GM23338 (cell line): ENCODE data around the gene CPXM1. TPM values are rescaled to one million over a fixed set of nuclear protein-coding genes. Genes with fewer than 3 reads are reported as not detected.

Experiments used
- ATAC-seq: fragments of 200-7000 bp; cut with Tn5 transposase; 3 replicates; pipeline ENCODE4 v1.9.1; 2020
- DNase-seq: peaks from one replicate; pipeline ENCODE4 v3.0.0-alpha.2; 2015; ENCODE audit warnings: low spot score
- H2AFZ ChIP-seq: fragments of 200-600 bp; sonication (generic); 2 replicates; pipeline ENCODE4 v1.8.0; 2016; ENCODE audit warnings: antibody characterized with exemption, mild to moderate bottlenecking, moderate library complexity
- H3F3A ChIP-seq: fragments of 200-600 bp; sonication (generic); replicated peaks from 2 replicates; pipeline ENCODE4 v1.8.0; 2017; ENCODE audit warnings: antibody characterized with exemption, mixed run types, low read depth
- H3K27ac ChIP-seq: fragments of 200-600 bp; sonication (generic); 2 replicates; pipeline ENCODE4 v1.6.1; 2016; ENCODE audit warnings: low read depth
- H3K27me3 ChIP-seq: fragments of 200-600 bp; sonication (generic); 2 replicates; pipeline ENCODE4 v1.8.0; 2016; ENCODE audit warnings: mild to moderate bottlenecking, mixed run types, moderate library complexity; ENCODE audit not compliant: insufficient read depth
- H3K36me3 ChIP-seq: fragments of 200-600 bp; sonication (generic); 2 replicates; pipeline ENCODE4 v1.8.0; 2016; ENCODE audit warnings: mild to moderate bottlenecking; ENCODE audit not compliant: insufficient read depth
- H3K4me1 ChIP-seq: fragments of 200-600 bp; sonication (generic); 2 replicates; pipeline ENCODE4 v1.8.0; 2016; ENCODE audit warnings: mild to moderate bottlenecking, moderate library complexity; ENCODE audit not compliant: insufficient read depth
- H3K4me2 ChIP-seq: fragments of 200-600 bp; sonication (generic); 2 replicates; pipeline ENCODE4 v1.7.1; 2017; ENCODE audit warnings: mixed run types
- H3K4me3 ChIP-seq: fragments of 200-600 bp; sonication (generic); 2 replicates; pipeline ENCODE4 v1.6.1; 2016; ENCODE audit warnings: mixed run types
- H3K79me2 ChIP-seq: fragments of 200-600 bp; sonication (generic); replicated peaks from 2 replicates; pipeline ENCODE4 v1.8.0; 2017; ENCODE audit warnings: mild to moderate bottlenecking; ENCODE audit not compliant: insufficient read depth
- H3K9me2 ChIP-seq: fragments of 200-600 bp; sonication (generic); 2 replicates; pipeline ENCODE4 v1.8.0; 2017; ENCODE audit not compliant: insufficient read depth
- H4K20me1 ChIP-seq: fragments of 200-600 bp; sonication (generic); replicated peaks from 2 replicates; pipeline ENCODE4 v1.8.0; 2017; ENCODE audit warnings: mild to moderate bottlenecking; ENCODE audit not compliant: insufficient read depth
- H3K27ac Mint-ChIP-seq: 2 replicates; pipeline ENCODE4 v1.8.0; 2020; ENCODE audit warnings: inconsistent platforms, mild to moderate bottlenecking, moderate library complexity, mixed read lengths
- H3K27me3 Mint-ChIP-seq: 3 replicates; pipeline ENCODE4 v1.8.0; 2022; ENCODE audit warnings: low read depth, mild to moderate bottlenecking, moderate library complexity, mixed read lengths, inconsistent platforms; ENCODE audit not compliant: insufficient read depth, poor library complexity
- H3K36me3 Mint-ChIP-seq: 3 replicates; pipeline ENCODE4 v1.8.0; 2021; ENCODE audit warnings: low read depth, mild to moderate bottlenecking, inconsistent platforms, moderate library complexity, mixed read lengths
- H3K4me1 Mint-ChIP-seq: 3 replicates; pipeline ENCODE4 v1.8.0; 2020; ENCODE audit warnings: mild to moderate bottlenecking, inconsistent platforms, mixed read lengths
- H3K4me3 Mint-ChIP-seq: 3 replicates; pipeline ENCODE4 v1.8.0; 2021; ENCODE audit warnings: moderate library complexity, mild to moderate bottlenecking, inconsistent platforms, mixed read lengths
- H3K9me3 Mint-ChIP-seq: 3 replicates; pipeline ENCODE4 v1.8.0; 2020; ENCODE audit warnings: moderate library complexity, mild to moderate bottlenecking, inconsistent platforms, mixed read lengths
- CREB1 ChIP-seq: fragments of 250-450 bp; sonication (Bioruptor Pico); IDR thresholded peaks from 2 replicates; pipeline ENCODE4 v1.5.0; 2020; ENCODE audit warnings: low read depth, mild to moderate bottlenecking, moderate library complexity
- CTCF ChIP-seq, 2 experiments: fragments of 200-600 bp in 1 of 2; sonication (generic) in 1 of 2; conservative IDR thresholded peaks; 2 replicates each; pipeline versions ENCODE4 v1.5.1 to v1.6.1; 2016 to 2017; ENCODE audit warnings: antibody characterized with exemption in 2 of 2, low read depth in 2 of 2, mild to moderate bottlenecking in 2 of 2, moderate library complexity in 1 of 2
- EZH2 ChIP-seq: fragments of 200-600 bp; sonication (generic); IDR thresholded peaks from one replicate; pipeline ENCODE4 v1.8.0; 2017; ENCODE audit warnings: antibody characterized with exemption, mild to moderate bottlenecking, low read depth; ENCODE audit not compliant: unreplicated experiment
- JUNB ChIP-seq: IDR thresholded peaks from one replicate; pipeline ENCODE4 v1.6.1; 2016; ENCODE audit warnings: antibody characterized with exemption; ENCODE audit not compliant: unreplicated experiment
- NANOG ChIP-seq: IDR thresholded peaks from 2 replicates; pipeline ENCODE4 v1.6.1; 2016; ENCODE audit warnings: antibody characterized with exemption, borderline replicate concordance
- POLR2AphosphoS5 ChIP-seq: IDR thresholded peaks from 2 replicates; pipeline ENCODE4 v1.6.1; 2016; ENCODE audit warnings: antibody characterized with exemption, low read depth
- STAT1 ChIP-seq: IDR thresholded peaks from one replicate; pipeline ENCODE4 v1.6.1; 2016; ENCODE audit warnings: antibody characterized with exemption; ENCODE audit not compliant: unreplicated experiment
- ZNF331 ChIP-seq: fragments of 250-450 bp; sonication (Bioruptor Pico); IDR thresholded peaks from 2 replicates; pipeline ENCODE4 v1.5.0; 2020; ENCODE audit warnings: low read depth, mild to moderate bottlenecking, moderate library complexity
- polyA plus RNA-seq: library from polyadenylated mRNA; unstranded; fragments of >200 nt; fragmentation: Nextera tagmentation; extraction: Ambion mirVana; gene quantifications from 2 replicates; pipeline ENCODE4 v1.2.1, GENCODE V29; 2016
- total RNA-seq: library from RNA; depleted of rRNA; stranded (reverse); fragments of >200 nt; shearing (Covaris generic); gene quantifications from 2 replicates; pipeline ENCODE4 v1.2.3, GENCODE V29; 2014
- TF ChIP-seq, protein P1 (sequence below): IDR thresholded peaks from one replicate; pipeline ENCODE4 v1.6.1; 2018; ENCODE audit warnings: antibody characterized with exemption; ENCODE audit not compliant: unreplicated experiment
- TF ChIP-seq, protein P2 (sequence below): IDR thresholded peaks from 2 replicates; pipeline ENCODE4 v1.6.1; 2016; ENCODE audit warnings: antibody characterized with exemption

The CPXM1 gene
- total and polyA plus RNA-seq, 2 experiments from 2014 or later = 17.0 to 29.3 TPM

DNA sequence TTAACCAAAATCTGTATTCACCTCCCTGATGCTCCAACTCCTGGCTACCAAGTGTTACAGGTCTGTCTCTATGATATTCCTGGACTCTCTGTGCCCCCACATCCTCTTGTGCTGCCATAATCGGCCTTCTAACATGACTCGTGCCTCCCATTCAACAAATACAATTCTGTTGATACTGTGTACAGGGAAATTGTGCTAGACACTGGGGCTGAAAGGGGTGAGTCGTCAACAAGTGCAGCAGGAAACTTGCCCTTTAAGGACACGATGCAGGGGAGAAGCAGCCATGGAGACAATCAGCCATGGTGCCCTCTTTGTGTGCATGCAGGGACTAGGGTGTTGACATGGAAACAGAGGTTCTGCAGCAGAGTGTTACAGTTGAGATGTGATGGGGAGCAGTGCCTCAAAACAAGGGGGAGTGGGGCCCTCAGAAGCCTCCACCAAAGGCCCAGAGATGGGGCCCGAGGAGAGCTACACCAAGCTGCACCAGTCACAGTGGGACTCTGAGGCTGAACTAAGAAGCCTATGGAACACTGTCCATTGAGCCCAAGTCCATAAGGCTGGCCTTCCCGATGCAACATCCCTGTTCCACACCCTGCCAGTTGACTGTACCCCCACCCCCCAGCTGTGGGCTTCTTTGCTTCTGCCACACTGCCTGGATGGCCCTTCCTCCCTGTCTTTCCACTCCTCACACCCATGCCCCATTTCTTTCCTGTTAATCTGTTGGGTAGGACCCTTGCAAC lies 37.0 kb upstream of the CPXM1 start (continued):
- TF ChIP-seq CREB1 (CRISPR knock-in tag) (no peak), EZH2 (no peak), NANOG (no peak), CTCF (conservative IDR thresholded peaks at IDR 0.05; ENCODE audit: low read depth in 2 of 2) (no peak)
- TF ChIP-seq, protein P1, sequence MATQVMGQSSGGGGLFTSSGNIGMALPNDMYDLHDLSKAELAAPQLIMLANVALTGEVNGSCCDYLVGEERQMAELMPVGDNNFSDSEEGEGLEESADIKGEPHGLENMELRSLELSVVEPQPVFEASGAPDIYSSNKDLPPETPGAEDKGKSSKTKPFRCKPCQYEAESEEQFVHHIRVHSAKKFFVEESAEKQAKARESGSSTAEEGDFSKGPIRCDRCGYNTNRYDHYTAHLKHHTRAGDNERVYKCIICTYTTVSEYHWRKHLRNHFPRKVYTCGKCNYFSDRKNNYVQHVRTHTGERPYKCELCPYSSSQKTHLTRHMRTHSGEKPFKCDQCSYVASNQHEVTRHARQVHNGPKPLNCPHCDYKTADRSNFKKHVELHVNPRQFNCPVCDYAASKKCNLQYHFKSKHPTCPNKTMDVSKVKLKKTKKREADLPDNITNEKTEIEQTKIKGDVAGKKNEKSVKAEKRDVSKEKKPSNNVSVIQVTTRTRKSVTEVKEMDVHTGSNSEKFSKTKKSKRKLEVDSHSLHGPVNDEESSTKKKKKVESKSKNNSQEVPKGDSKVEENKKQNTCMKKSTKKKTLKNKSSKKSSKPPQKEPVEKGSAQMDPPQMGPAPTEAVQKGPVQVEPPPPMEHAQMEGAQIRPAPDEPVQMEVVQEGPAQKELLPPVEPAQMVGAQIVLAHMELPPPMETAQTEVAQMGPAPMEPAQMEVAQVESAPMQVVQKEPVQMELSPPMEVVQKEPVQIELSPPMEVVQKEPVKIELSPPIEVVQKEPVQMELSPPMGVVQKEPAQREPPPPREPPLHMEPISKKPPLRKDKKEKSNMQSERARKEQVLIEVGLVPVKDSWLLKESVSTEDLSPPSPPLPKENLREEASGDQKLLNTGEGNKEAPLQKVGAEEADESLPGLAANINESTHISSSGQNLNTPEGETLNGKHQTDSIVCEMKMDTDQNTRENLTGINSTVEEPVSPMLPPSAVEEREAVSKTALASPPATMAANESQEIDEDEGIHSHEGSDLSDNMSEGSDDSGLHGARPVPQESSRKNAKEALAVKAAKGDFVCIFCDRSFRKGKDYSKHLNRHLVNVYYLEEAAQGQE = no peak

DNA sequence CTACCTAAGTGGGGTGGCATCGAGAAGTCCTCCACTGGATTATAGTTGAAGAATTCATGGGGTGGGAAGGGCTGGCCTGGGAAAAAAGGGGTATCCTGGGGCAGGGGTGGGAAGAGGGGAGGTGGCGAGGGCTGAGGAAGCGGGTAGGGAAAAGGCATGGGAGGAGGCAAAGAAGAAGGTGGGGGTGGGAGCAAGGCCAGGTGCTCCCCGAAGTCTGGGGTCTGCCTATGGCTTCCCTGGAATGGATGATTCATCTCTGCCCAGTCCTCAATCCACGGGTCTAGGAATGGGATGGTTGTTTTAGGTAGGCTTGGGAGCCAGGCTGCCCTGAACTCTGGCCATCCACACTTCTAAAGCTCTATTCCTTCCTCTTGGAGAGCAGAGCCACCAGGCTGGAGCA lies 35.6 kb upstream of the CPXM1 start:
- H3K27ac Mint-ChIP-seq = no peak overlapping the region
- H3K36me3 Mint-ChIP-seq = peaks cover 4% of the 10 kb centered on the region
- H3K9me2 ChIP-seq = no peaks in the 10 kb centered on the region
- no peak overlapping the region for H2AFZ ChIP-seq
- H3K27ac ChIP-seq = no peak overlapping the region
- no peaks in the 10 kb centered on the region for H4K20me1 ChIP-seq
- no peaks in the 10 kb centered on the region for H3K79me2 ChIP-seq
- H3K4me3 Mint-ChIP-seq = no peak overlapping the region
- H3K27me3 Mint-ChIP-seq = peaks cover 20% of the 10 kb centered on the region
- H3K4me1 ChIP-seq = no peaks in the 10 kb centered on the region
- no peak for ATAC-seq
- DNase-seq = no peak
- H3K27me3 ChIP-seq = peaks cover 15% of the 10 kb centered on the region
- H3K4me2 ChIP-seq = no peak overlapping the region
- H3K9me3 Mint-ChIP-seq = peaks cover 5% of the 10 kb centered on the region; the same call in 2 of the 3 replicates
- H3K4me3 ChIP-seq = no peak overlapping the region
- no peaks in the 10 kb centered on the region for H3F3A ChIP-seq
- no peaks in the 10 kb centered on the region for H3K36me3 ChIP-seq
- peaks cover 2% of the 10 kb centered on the region; the same call in 2 of the 3 replicates for H3K4me1 Mint-ChIP-seq
- TF ChIP-seq, protein P2, sequence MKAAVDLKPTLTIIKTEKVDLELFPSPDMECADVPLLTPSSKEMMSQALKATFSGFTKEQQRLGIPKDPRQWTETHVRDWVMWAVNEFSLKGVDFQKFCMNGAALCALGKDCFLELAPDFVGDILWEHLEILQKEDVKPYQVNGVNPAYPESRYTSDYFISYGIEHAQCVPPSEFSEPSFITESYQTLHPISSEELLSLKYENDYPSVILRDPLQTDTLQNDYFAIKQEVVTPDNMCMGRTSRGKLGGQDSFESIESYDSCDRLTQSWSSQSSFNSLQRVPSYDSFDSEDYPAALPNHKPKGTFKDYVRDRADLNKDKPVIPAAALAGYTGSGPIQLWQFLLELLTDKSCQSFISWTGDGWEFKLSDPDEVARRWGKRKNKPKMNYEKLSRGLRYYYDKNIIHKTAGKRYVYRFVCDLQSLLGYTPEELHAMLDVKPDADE = no peak
- TF ChIP-seq CTCF (conservative IDR thresholded peaks at IDR 0.05; ENCODE audit: low read depth in 2 of 2) (no peak), JUNB (no peak), EZH2 (no peak), ZNF331 (CRISPR knock-in tag) (no peak), STAT1 (no peak), POLR2AphosphoS5 (no peak), CREB1 (CRISPR knock-in tag) (no peak)
- TF ChIP-seq, protein P1 = no peak
